ENCODE data around the gene KCND3. TPM values are rescaled to one million over a fixed set of nuclear protein-coding genes. Genes with fewer than 3 reads are reported as not detected.

Gene KCND3
- total and polyA plus RNA-seq, 2 of the 4 experiments (the other 2 are of a cell fraction) = under 0.01 to 0.03 TPM

GRCh38 chr1:111822138-111822537, 167.3 kb downstream of the KCND3 start:
- no peak overlapping the region for H3K14ac ChIP-seq (replicated peaks; ENCODE audit: low read depth, low read length)
- no CpG with 5 or more reads among the region's 6 CpGs for WGBS, 2 experiments (ENCODE audit: extremely low coverage in 2 of 2, insufficient read length in 1 of 2)
- H3K27ac ChIP-seq (ENCODE audit: insufficient read depth, low read length) = no peak overlapping the region
- H2AK5ac ChIP-seq (ENCODE audit: low read depth, low read length) = no peak overlapping the region
- intact Hi-C loops (cut with micrococcal nuclease) (no loop called here), in situ Hi-C loops (cut with MboI; ENCODE audit: low sequenced_read_pairs) (no loop called here), dilution Hi-C loops (cut with HindIII; ENCODE audit: low sequenced_read_pairs, unreplicated experiment) (no loop called here)
- no peak overlapping the region for H4K8ac ChIP-seq (ENCODE audit: low read depth in 2 of 2, low read length in 2 of 2)
- H3K18ac ChIP-seq (ENCODE audit: low read depth, low read length) = no peak overlapping the region
- CTCF ChIA-PET = no interaction called here
- H3K23ac ChIP-seq (ENCODE audit: low read depth, low read length) = no peak overlapping the region
- no peak overlapping the region for H2BK120ac ChIP-seq (ENCODE audit: low read depth, low read length)
- no peaks in the 10 kb centered on the region for H3K4me1 ChIP-seq (ENCODE audit: control insufficient read depth, insufficient read depth, low read length)
- H3K9me1 ChIP-seq (ENCODE audit: insufficient read depth, low read length) = no peaks in the 10 kb centered on the region
- H3K9me3 ChIP-seq (ENCODE audit: control insufficient read depth, insufficient read depth, low read length) = no peaks in the 10 kb centered on the region
- no peak overlapping the region for H3K9ac ChIP-seq (ENCODE audit: low read depth, low read length)
- H2AFZ ChIP-seq (replicated peaks; ENCODE audit: low read length, poor library complexity) = no peak overlapping the region
- no peaks in the 10 kb centered on the region for H4K20me1 ChIP-seq (ENCODE audit: insufficient read depth, low read length)
- no peaks in the 10 kb centered on the region for H3K79me1 ChIP-seq (ENCODE audit: low read depth in 1 of 2, low read length in 2 of 2)
- H2AK9ac ChIP-seq (replicated peaks; ENCODE audit: low read depth, low read length, poor library complexity) = no peak overlapping the region
- no peaks in the 10 kb centered on the region for H3K36me3 ChIP-seq (ENCODE audit: control insufficient read depth, insufficient read depth, low read length)
- H3K4me3 ChIP-seq (ENCODE audit: insufficient read depth, low read depth, low read length) = no peak overlapping the region
- no peaks in the 10 kb centered on the region; the same call in 1 of the 2 replicates for H3K27me3 ChIP-seq (ENCODE audit: control insufficient read depth, insufficient read depth, low read length)
- POLR2A ChIA-PET (ENCODE audit: unreplicated experiment) = no interaction called here
- DNase-seq = no peak
- peak; percentile 90 for TF ChIP-seq CEBPB (IDR thresholded peaks at IDR 0.05; ENCODE audit: low read depth, low read length)
- TF ChIP-seq, protein P1, sequence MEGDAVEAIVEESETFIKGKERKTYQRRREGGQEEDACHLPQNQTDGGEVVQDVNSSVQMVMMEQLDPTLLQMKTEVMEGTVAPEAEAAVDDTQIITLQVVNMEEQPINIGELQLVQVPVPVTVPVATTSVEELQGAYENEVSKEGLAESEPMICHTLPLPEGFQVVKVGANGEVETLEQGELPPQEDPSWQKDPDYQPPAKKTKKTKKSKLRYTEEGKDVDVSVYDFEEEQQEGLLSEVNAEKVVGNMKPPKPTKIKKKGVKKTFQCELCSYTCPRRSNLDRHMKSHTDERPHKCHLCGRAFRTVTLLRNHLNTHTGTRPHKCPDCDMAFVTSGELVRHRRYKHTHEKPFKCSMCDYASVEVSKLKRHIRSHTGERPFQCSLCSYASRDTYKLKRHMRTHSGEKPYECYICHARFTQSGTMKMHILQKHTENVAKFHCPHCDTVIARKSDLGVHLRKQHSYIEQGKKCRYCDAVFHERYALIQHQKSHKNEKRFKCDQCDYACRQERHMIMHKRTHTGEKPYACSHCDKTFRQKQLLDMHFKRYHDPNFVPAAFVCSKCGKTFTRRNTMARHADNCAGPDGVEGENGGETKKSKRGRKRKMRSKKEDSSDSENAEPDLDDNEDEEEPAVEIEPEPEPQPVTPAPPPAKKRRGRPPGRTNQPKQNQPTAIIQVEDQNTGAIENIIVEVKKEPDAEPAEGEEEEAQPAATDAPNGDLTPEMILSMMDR (conservative IDR thresholded peaks at IDR 0.05; ENCODE audit: low read depth, low read length) = no peak
- H3K4me2 ChIP-seq (ENCODE audit: low read depth, low read length) = no peak overlapping the region
- H3K4ac ChIP-seq (ENCODE audit: low read depth, low read length) = no peak overlapping the region
- BruUV-seq (replicated peaks) = no TSS peak
- no peak overlapping the region for H4K5ac ChIP-seq (ENCODE audit: low read depth, low read length)
- no peak overlapping the region for H2BK15ac ChIP-seq (ENCODE audit: low read depth, low read length)
- no peak overlapping the region for H3K56ac ChIP-seq (ENCODE audit: extremely low read depth, insufficient read depth, low read length)
- no peak overlapping the region for H2BK20ac ChIP-seq (ENCODE audit: low read depth, low read length)
- H4K91ac ChIP-seq (ENCODE audit: insufficient read depth, low read depth, low read length) = no peak overlapping the region
- ATAC-seq (ENCODE audit: low read depth) = no peak
- no peak overlapping the region for H2BK5ac ChIP-seq (ENCODE audit: low read depth, low read length, poor library complexity, severe bottlenecking)

Data from IMR-90 (cell line).